ENCODE results near the gene SNX10.
"Not testable (repeated sequence)": the region's sequence is repeated elsewhere in the genome, so short reads cannot be mapped to it uniquely, and the experiment has no call there.

The SNX10 gene, protein sequence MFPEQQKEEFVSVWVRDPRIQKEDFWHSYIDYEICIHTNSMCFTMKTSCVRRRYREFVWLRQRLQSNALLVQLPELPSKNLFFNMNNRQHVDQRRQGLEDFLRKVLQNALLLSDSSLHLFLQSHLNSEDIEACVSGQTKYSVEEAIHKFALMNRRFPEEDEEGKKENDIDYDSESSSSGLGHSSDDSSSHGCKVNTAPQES

GRCh38 chr7:26291699-26292538 is at the start of gene SNX10:
Gene SNX10 (plus strand): TSS chr7:26291862. CDS start chr7:26346443, 54,581 bp downstream.
- no peak for DNase-seq (ENCODE audit: low read depth, low spot score)

DNA sequence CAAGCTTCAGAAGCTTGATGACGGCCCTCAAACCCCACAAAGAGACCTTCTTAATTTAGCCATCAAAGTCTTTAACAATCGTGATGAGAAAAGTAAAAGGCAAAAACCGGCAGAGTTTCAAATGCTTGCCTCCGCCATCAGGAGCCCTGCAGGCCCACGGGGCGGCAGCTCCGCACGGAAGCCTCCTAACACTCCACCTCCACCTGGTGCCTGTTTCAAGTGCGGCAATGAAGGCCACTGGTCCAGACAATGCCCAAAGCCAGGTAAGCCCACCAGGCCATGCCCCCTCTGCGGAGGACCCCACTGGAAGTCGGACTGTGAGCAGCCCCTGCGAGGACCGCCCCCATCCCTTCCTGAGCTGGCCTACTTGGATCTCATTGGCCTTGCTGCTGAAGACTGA is 46.5 kb upstream of the SNX10 start:
- DNase-seq (ENCODE audit: low read depth, low spot score): no peak

DNA sequence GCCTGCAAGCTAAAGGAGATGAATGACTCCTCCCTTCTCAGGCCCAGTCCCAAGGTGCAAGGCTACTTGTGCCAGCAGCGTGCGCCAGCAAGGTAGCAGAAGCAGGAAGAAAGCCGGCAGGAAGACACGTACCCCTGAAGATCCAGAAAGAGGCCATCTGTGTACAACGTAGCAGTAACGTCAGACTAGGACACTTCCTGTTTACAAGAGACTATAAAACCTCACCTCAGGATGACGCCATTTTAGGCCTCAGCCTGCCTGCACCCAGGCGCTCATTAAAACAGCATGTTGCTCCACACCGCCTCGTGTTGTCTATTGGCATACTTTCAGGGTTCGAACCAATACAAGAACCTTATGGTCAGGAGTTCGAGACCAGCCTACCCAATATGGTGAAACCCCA is 41.4 kb upstream of the SNX10 start:
- DNase-seq (ENCODE audit: low read depth, low spot score): no peak

- not testable (repeated sequence) for DNase-seq (ENCODE audit: low read depth, low spot score)
Measured at GRCh38 chr7:26261866-26262265, 29.8 kb upstream of the SNX10 start.

GRCh38 chr7:26265065-26265464 is 26.6 kb upstream of the SNX10 start:
- no peak for DNase-seq (ENCODE audit: low read depth, low spot score)

GRCh38 chr7:26265499-26266075 is 26.1 kb upstream of the SNX10 start:
- DNase-seq (ENCODE audit: low read depth, low spot score): no peak

- no peak for DNase-seq (ENCODE audit: low read depth, low spot score)
Measured at GRCh38 chr7:26267601-26268166, 24.0 kb upstream of the SNX10 start.

GRCh38 chr7:26275213-26275612 is 16.4 kb upstream of the SNX10 start:
- DNase-seq (ENCODE audit: low read depth, low spot score): no peak

DNA sequence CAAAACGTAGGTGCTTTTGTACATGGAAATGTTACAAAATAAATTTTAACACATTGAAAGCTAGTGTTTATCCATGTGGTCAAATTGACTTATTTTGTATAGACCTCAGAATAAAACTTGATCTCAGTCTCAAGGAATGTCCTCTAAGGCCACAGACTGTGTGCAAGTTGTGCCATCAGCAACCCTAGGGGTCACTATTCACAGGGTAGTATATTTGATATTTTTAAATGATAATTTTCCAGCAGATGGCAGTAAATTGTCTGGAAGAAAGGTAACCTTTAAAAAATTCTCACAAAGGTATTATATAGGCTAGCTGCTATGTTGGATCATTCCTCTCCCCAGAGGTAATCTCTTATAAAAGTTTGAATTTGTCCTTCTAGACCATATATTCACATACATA is 12.9 kb upstream of the SNX10 start:
- DNase-seq (ENCODE audit: low read depth, low spot score): no peak

DNA sequence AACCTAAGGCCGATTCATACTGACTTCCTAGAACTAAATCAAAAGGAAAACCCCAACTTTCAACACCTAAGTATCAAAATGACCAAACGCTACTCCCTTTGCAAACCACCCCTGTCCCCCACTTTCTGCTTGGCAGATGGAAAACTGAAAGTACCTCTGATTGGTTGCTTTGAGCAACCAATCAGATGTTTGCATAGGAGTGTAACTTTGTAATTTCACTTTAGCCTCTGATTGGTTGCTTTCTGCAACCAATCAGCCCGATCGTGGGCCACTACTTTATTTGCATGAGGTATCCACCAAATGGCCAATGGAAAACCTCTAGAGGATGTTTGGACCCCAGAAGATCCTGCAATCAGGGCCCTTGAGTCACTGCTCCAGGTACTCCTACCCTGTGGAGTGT is 12.3 kb upstream of the SNX10 start:
- DNase-seq (ENCODE audit: low read depth, low spot score): no peak

DNA sequence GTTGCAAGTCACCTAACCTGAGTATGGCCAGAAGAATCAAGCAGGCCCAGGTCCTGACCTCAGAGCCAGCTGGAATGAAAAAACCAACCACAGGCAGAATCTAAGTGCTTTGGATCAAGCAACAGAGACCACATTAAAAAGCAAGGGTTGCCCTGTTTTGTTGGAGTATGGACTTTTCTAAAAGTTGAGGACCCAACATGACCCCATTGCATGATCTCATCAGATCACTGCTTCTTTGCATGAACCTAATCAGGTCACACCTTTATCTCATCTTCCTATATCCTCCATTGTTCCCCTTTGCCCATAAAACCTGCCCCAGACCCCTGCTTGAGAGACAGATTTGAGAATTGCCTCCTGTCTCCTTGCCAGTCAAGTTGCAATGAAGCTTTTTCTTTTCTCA is 11.6 kb upstream of the SNX10 start:
- no peak for DNase-seq (ENCODE audit: low read depth, low spot score)

GRCh38 chr7:26280723-26281122 is 10.9 kb upstream of the SNX10 start:
- DNase-seq (ENCODE audit: low read depth, low spot score): no peak

GRCh38 chr7:26284477-26284876 is 7.2 kb upstream of the SNX10 start:
- no peak for DNase-seq (ENCODE audit: low read depth, low spot score)

DNA sequence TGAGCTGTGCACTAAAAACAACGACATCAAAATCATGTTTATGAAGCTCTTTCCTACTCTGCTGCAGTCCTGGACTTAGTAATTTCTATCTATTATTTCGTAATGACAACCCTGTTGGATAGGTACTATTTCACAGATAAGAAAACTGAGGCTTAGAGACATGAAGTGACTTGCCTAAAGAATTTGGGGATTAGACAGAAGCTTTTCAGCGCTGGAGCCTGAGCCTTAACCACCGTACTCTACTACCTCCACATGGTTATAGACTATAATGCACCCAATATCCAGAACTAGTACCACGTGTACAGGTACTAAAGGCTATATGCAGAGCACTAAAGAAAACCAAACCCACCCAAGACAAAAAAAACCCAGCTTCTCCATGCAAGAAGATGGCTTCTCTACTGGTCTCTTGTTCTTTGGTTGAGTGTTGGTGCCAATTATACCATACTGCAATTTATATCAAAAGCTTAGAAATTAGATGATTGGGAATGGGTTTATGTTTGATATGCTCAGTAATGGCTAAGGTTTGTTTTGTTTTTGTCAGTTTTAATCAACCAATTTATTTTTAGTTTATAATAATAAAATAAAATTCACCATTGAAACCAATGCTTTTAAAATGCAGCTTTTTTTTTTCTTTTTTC is 6.5 kb upstream of the SNX10 start:
- DNase-seq (ENCODE audit: low read depth, low spot score): no peak

GRCh38 chr7:26286157-26286556 is 5.5 kb upstream of the SNX10 start:
- DNase-seq (ENCODE audit: low read depth, low spot score): no peak

- DNase-seq (ENCODE audit: low read depth, low spot score): not testable (repeated sequence)
Measured at GRCh38 chr7:26288126-26288525, 3.5 kb upstream of the SNX10 start.

DNA sequence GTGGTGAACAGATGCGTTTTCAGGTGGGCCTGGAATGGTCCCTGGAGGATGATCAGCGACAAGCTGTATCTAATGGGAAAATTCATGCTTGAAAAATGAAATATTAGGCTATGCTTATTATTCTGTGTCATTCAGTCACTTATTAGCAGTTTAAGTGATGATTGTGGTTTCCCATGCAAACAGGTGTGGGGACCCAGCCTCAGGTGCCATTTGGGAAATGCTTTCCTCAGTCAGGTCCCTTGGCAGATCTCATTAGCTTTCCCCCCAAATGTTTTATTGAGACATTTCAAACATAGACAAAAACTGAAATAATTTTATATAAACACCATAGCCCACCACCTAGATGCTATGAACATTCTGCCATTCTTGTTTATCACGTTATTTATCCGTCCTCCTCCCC is 411 bp upstream of the SNX10 start:
- DNase-seq (ENCODE audit: low read depth, low spot score): no peak

DNA sequence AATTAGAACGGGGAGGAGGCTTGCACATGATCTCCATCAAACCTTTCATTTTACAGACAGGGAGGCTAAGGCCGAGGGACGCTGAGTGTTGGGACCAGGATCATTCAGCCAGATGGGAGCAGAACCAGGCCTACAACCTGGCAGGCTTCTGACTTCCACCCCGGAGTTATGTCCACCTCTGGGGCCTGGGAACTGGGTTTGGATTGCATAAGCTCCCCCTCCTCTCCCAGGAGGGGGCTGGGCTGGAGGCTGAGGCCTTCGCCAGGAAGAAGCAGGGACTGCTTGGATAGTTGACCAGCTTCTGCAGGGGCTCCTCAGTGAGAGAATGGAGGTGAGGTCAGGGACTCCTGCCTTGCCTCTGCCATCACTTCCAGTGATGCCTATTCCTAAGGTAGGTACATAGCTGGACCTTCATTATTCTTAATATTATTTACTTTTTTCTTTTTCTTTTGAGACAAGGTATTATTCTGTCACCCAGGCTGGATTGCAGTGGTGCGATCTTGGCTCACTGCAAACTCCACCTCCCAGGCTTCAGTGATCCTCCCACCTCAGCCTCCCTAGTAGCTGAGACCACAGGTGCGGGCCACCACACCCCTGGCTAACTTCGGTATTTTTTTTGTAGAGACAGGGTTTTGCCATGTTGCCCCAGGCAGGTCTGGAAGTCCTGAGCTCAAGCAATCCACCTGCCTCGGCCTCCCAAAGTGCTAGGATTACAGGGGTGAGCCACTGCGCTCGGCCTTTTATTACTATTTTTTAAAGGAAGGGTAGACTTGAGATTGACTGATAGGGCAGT is 1.3 kb downstream of the SNX10 start:
- no peak for DNase-seq (ENCODE audit: low read depth, low spot score)

GRCh38 chr7:26293569-26294308 is 2.1 kb downstream of the SNX10 start:
- DNase-seq (ENCODE audit: low read depth, low spot score): no peak

DNA sequence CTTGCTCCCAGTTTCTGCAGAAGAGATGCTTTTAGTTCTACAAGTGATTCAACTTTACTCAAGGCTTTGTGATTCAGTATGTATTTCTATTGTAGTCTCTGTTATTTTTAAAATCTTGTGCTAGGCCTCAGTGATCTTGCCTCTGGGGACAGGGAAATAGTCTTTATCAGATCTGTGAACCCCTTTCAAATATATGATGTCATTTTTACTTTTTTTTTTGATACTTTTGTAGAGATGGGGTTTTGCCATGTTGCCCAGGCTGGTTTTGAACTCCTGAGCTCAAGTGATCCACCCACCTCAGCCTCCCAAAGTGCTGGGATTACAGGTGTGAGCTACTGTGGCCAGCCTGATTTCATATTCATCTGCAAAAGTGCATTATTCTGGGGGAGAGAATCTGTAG is 3.4 kb downstream of the SNX10 start:
- DNase-seq (ENCODE audit: low read depth, low spot score): no peak

GRCh38 chr7:26295586-26295985 is 3.9 kb downstream of the SNX10 start:
- no peak for DNase-seq (ENCODE audit: low read depth, low spot score)
